Activated CD8-positive, alpha-beta memory T cell treated with anti-CD3 and anti-CD28 coated beads for 36 hours (primary cell): Measurements from ENCODE around the gene TSGA10IP. TPM values are rescaled to one million over a fixed set of nuclear protein-coding genes. Genes with fewer than 3 reads are reported as not detected.

Source experiments
- CTCF ChIA-PET: fragments of 350-600 bp; sonication (Branson Sonifier 250); formaldehyde crosslinking; loops from one replicate; lab custom pipeline; 2021; ENCODE audit warnings: antibody characterized with exemption; lab: Charles Lee
- POLR2A ChIA-PET: fragments of 350-600 bp; sonication (Branson Sonifier 250); formaldehyde crosslinking; loops from one replicate; lab custom pipeline; 2021; ENCODE audit warnings: antibody characterized with exemption; lab: Charles Lee
- total RNA-seq, 2 experiments: library from RNA; stranded (reverse); gene quantifications; one replicate each; pipeline ENCODE4 v1.2.3, GENCODE V29; 2021

The TSGA10IP gene
- total RNA-seq = not detected

GRCh38 chr11:65945430-65945911 lies at the start of gene TSGA10IP:
TSS of gene TSGA10IP (plus strand) at chr11:65945480. CDS start at chr11:65945676, 196 bp downstream.
- ChIA-PET CTCF (interaction anchor here (0.5 kb wide), 2 partner anchors 33 to 234 kb away, joined by 6 read pairs; no protein-coding TSS in a partner anchor), POLR2A (no interaction called here)

- CTCF ChIA-PET = interaction anchor here (1.0 to 8.1 kb wide), 2 partner anchors 8 to 91 kb away, joined by 3 to 95 read pairs; partner anchors contain the start of genes CCDC85B and FIBP
Observed at GRCh38 chr11:65895482-65895981, 49.7 kb upstream of the TSGA10IP start.

GRCh38 chr11:65896034-65896999 lies 49.0 kb upstream of the TSGA10IP start:
- ChIA-PET CTCF (interaction anchor here (1.0 to 8.1 kb wide), 3 partner anchors 9 to 93 kb away, joined by 3 to 95 read pairs (median 3); partner anchors contain the start of genes CCDC85B and FIBP), POLR2A (no interaction called here)

More at GRCh38 chr11:65895482-65895981, 49.7 kb upstream of the TSGA10IP start:
- POLR2A ChIA-PET = no interaction called here

GRCh38 chr11:65897020-65897471 lies 48.2 kb upstream of the TSGA10IP start:
- ChIA-PET CTCF (interaction anchor here (1.0 to 8.1 kb wide), 3 partner anchors 9 to 92 kb away, joined by 3 to 95 read pairs (median 7); partner anchors contain the start of genes CCDC85B, FIBP and MUS81), POLR2A (no interaction called here)

GRCh38 chr11:65898656-65899355 lies 46.5 kb upstream of the TSGA10IP start:
- ChIA-PET POLR2A (interaction anchor here (0.6 to 5.4 kb wide), 5 partner anchors 9 to 1347 kb away, joined by 3 to 67 read pairs (median 5); partner anchors contain the start of genes CCDC85B and FIBP), CTCF (interaction anchor here (0.5 to 8.1 kb wide), 9 partner anchors 11 to 474 kb away, joined by 3 to 95 read pairs (median 3); partner anchors contain the start of genes CCDC85B, FIBP, MUS81 and OVOL1)

GRCh38 chr11:65899356-65900124 lies 45.7 kb upstream of the TSGA10IP start:
- ChIA-PET CTCF (interaction anchor here (0.5 to 8.1 kb wide), 4 partner anchors 12 to 475 kb away, joined by 3 to 95 read pairs (median 6); partner anchors contain the start of genes CCDC85B and FIBP), POLR2A (interaction anchor here (1.5 to 5.4 kb wide), 2 partner anchors 9 to 18 kb away, joined by 11 to 67 read pairs; partner anchors contain the start of genes CCDC85B and FIBP)

- POLR2A ChIA-PET = interaction anchor here (0.9 to 5.4 kb wide), 7 partner anchors 10 to 102 kb away, joined by 3 to 67 read pairs (median 4); partner anchors contain the start of genes BANF1, CCDC85B, CFL1 and FIBP
- CTCF ChIA-PET = interaction anchor here (1.0 to 8.1 kb wide), 5 partner anchors 13 to 120 kb away, joined by 3 to 95 read pairs (median 4); partner anchors contain the start of genes C11orf68, CCDC85B and FIBP
Observed at GRCh38 chr11:65900125-65900898, 45.0 kb upstream of the TSGA10IP start, which contains the start of gene FOSL1. TSS of gene FOSL1 (minus strand) at chr11:65900388. CDS start at chr11:65900339, 49 bp downstream.

GRCh38 chr11:65900899-65901180 lies 44.4 kb upstream of the TSGA10IP start:
- POLR2A ChIA-PET = interaction anchor here (0.9 to 5.4 kb wide), 8 partner anchors 11 to 102 kb away, joined by 3 to 67 read pairs (median 4); partner anchors contain the start of genes BANF1, CCDC85B, CFL1 and FIBP
- CTCF ChIA-PET = interaction anchor here (1.0 to 8.1 kb wide), 6 partner anchors 10 to 121 kb away, joined by 3 to 95 read pairs (median 4); partner anchors contain the start of genes C11orf68, CCDC85B and FIBP

GRCh38 chr11:65903068-65903481 lies 42.2 kb upstream of the TSGA10IP start:
- CTCF ChIA-PET = interaction anchor here (0.9 to 8.1 kb wide), 2 partner anchors 15 kb away, joined by 3 to 95 read pairs; partner anchors contain the start of genes CCDC85B and FIBP
- POLR2A ChIA-PET = no interaction called here

- ChIA-PET POLR2A (no interaction called here), CTCF (interaction anchor here (0.9 kb wide), 1 partner anchor 15 kb away, joined by 3 read pairs; the partner anchor contains the start of gene FIBP)
Observed at GRCh38 chr11:65903715-65904114, 41.6 kb upstream of the TSGA10IP start.

GRCh38 chr11:65906602-65907001 lies 38.7 kb upstream of the TSGA10IP start:
- CTCF ChIA-PET = interaction anchor here (0.9 kb wide), 1 partner anchor 18 kb away, joined by 3 read pairs; the partner anchor contains the start of gene FIBP
- POLR2A ChIA-PET = no interaction called here

GRCh38 chr11:65907878-65908277 lies 37.4 kb upstream of the TSGA10IP start:
- POLR2A ChIA-PET = no interaction called here
- CTCF ChIA-PET = no interaction called here

GRCh38 chr11:65911682-65912568 lies 33.4 kb upstream of the TSGA10IP start:
- POLR2A ChIA-PET = interaction anchor here (1.1 kb wide), 1 partner anchor 11 kb away, joined by 4 read pairs; the partner anchor contains the start of gene FOSL1
- CTCF ChIA-PET = interaction anchor here (0.7 to 1.9 kb wide), 3 partner anchors 10 to 34 kb away, joined by 3 to 6 read pairs (median 6); no protein-coding TSS in a partner anchor

- CTCF ChIA-PET = interaction anchor here (1.9 kb wide), 1 partner anchor 28 kb away, joined by 6 read pairs; no protein-coding TSS in a partner anchor
- POLR2A ChIA-PET = interaction anchor here (1.1 kb wide), 1 partner anchor 12 kb away, joined by 4 read pairs; the partner anchor contains the start of gene FOSL1
Observed at GRCh38 chr11:65912845-65913244, 32.4 kb upstream of the TSGA10IP start.
